GM10248 (cell line): Measurements from ENCODE around the gene CHD2.

Source experiments
- CTCF ChIA-PET: fragments of 300-600 bp; sonication (Branson Sonifier 250); formaldehyde crosslinking; extraction: SDS; loops from one replicate; lab custom pipeline; 2021; ENCODE audit warnings: antibody characterized with exemption; lab: Yijun Ruan, JAX
- POLR2A ChIA-PET: fragments of 350-650 bp; sonication (Branson Sonifier 250); formaldehyde crosslinking; extraction: SDS; loops from one replicate; lab custom pipeline; 2020; ENCODE audit warnings: antibody characterized with exemption; lab: Yijun Ruan, JAX
- DNase-seq: peaks from one replicate; pipeline ENCODE4 v3.0.0; 2012; ENCODE audit errors: extremely low spot score
- TF ChIP-seq, protein P1 (sequence below): IDR thresholded peaks from 2 replicates; pipeline ENCODE4 v1.5.1; 2012; ENCODE audit warnings: mild to moderate bottlenecking, low read depth; ENCODE audit errors: extremely low read depth, missing control alignments, control extremely low read depth

The CHD2 gene

DNA sequence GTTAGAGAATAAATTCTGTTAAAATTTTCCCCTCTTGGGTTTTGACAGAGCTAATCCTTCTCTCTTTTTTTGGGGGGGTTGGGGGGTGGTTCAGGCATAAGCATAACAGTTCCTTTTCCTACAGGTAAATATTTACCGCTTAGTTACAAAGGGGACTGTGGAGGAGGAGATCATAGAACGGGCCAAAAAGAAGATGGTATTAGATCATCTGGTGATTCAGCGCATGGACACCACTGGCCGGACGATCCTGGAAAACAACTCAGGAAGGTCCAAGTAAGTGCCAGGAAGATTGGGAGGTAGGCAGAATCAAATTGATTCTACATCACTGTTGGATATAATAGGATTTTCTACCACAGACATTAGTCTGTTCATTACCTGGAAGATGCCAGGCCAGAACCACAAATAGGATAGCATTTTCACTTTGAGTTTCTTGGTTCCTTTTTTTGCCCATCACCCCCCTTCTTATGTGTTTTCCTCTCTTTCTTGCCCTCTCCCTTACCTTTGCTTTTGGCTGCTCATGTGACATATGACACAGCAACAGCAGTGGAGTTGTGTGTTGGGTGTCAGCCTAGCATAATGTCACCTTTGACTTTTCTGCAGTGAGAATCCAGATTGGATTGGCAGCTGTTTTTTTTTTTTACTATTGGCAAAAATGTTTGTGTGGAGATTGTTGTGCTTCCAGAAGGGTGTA is 79.0 kb downstream of the CHD2 start:
- peak; percentile 13 for DNase-seq
- CTCF ChIA-PET: interaction anchor here (1.1 to 1.4 kb wide), 2 partner anchors 16 to 182 kb away, joined by 3 read pairs; no protein-coding TSS in a partner anchor
- POLR2A ChIA-PET: no interaction called here
- TF ChIP-seq, protein P1, sequence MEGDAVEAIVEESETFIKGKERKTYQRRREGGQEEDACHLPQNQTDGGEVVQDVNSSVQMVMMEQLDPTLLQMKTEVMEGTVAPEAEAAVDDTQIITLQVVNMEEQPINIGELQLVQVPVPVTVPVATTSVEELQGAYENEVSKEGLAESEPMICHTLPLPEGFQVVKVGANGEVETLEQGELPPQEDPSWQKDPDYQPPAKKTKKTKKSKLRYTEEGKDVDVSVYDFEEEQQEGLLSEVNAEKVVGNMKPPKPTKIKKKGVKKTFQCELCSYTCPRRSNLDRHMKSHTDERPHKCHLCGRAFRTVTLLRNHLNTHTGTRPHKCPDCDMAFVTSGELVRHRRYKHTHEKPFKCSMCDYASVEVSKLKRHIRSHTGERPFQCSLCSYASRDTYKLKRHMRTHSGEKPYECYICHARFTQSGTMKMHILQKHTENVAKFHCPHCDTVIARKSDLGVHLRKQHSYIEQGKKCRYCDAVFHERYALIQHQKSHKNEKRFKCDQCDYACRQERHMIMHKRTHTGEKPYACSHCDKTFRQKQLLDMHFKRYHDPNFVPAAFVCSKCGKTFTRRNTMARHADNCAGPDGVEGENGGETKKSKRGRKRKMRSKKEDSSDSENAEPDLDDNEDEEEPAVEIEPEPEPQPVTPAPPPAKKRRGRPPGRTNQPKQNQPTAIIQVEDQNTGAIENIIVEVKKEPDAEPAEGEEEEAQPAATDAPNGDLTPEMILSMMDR: no peak

DNA sequence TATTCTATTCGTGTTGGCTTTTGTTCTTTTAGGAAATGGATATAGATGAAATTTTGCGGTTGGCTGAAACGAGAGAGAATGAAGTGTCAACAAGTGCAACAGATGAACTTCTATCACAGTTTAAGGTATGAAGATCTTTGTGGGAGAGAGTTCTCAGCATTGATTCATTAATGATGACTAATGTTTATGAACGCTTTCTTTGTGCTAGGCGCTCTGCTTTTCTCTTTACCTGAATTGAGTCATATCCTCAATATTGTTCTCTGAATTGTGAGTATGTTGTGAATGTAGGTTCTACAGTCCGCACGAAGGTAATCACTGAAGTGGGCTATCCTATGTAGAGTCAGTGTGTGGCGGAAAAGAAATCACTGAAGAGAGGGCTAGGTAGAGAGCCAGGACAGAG is 81.2 kb downstream of the CHD2 start:
- ChIA-PET POLR2A (no interaction called here), CTCF (no interaction called here)
- TF ChIP-seq, protein P1: no peak
- DNase-seq: no peak

DNA sequence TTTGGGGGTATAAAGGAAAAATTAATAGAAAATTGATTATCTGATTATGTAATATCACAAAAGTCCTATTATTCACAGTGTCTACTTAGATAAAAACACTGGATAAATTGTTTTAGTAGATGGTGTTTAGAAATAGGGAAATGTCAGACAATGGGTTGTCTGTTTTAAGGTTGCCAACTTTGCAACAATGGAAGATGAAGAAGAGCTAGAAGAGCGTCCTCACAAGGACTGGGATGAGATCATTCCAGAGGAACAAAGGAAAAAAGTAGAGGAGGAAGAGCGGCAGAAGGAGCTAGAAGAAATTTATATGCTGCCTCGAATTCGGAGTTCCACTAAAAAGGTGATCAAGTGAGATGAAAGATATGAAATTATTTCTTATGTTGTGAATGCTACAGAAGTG is 84.0 kb downstream of the CHD2 start:
- POLR2A ChIA-PET: no interaction called here

DNA sequence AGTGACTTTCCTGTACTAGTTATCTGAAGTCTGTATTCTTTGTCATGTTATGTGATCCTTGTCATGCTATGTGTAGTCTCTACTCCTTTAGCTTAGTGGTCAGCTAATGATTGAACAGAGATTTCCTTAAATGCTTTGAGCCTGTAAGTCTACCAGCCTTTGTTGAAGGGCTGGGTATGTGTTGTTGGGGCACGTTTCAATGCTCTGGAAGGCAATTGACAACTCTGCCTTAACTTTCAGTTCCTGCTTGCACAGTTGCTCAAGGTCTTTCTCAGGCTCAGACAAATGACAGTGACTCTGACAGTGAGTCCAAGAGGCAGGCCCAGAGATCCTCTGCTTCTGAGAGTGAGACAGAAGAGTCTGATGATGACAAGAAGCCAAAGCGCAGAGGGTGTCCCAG is 89.3 kb downstream of the CHD2 start:
- ChIA-PET CTCF (interaction anchor here (1.1 to 2.6 kb wide), 4 partner anchors 10 to 40 kb away, joined by 3 to 9 read pairs (median 4); no protein-coding TSS in a partner anchor), POLR2A (no interaction called here)
- no peak for DNase-seq
- TF ChIP-seq, protein P1: no peak

More for the DNA sequence above, 84.0 kb downstream of the CHD2 start:
- TF ChIP-seq, protein P1: no peak
- CTCF ChIA-PET: interaction anchor here (1.6 to 2.7 kb wide), 3 partner anchors 9 to 40 kb away, joined by 4 to 9 read pairs (median 8); no protein-coding TSS in a partner anchor
- no peak for DNase-seq

DNA sequence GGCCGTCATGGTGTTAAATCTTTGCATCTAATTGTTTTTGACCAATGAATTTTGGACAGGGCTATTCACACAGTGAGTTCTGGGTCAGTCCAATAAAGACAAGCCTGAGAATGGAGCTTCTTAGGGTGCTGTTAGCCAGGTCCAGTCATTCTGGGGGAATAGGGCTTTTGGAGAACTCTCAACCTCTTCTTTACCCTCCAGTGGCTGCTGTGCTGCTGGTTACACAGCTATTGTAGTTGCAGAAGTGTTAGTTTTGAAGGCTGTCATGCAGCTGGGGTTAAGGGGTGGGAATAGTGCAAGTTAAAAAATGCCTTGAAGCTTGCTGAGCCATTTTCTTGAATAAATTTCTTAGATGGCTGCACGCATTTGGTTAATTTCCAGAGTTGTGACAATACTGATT is 89.9 kb downstream of the CHD2 start:
- no peak for DNase-seq
- POLR2A ChIA-PET: no interaction called here
- TF ChIP-seq, protein P1: no peak
- CTCF ChIA-PET: interaction anchor here (1.1 to 2.6 kb wide), 5 partner anchors 9 to 40 kb away, joined by 3 to 9 read pairs (median 3); no protein-coding TSS in a partner anchor

DNA sequence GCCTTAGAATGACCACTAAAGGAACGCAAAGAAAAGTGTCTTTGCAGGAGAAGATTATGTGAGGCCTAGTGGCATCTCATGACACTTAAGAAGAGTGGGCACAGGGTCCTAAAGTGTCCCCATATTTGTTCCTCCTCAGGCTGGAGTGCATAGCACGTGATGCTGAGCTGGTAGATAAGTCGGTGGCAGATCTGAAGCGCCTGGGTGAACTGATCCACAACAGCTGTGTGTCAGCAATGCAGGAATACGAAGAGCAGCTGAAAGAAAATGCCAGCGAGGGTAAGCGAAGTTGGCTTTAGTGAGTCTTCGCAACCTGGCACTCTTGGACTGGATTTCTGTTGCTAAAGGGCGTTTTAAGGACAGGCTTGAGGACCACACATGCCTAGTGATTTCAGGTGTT is 92.6 kb downstream of the CHD2 start:
- no peak for DNase-seq
- CTCF ChIA-PET: interaction anchor here (0.7 to 1.6 kb wide), 6 partner anchors 12 to 195 kb away, joined by 3 to 4 read pairs (median 4); no protein-coding TSS in a partner anchor
- POLR2A ChIA-PET: no interaction called here
- TF ChIP-seq, protein P1: no peak
